ENCODE data around the gene HAPSTR1. TPM values are rescaled to one million over a fixed set of nuclear protein-coding genes. Genes with fewer than 3 reads are reported as not detected.

The HAPSTR1 gene
- total and polyA plus RNA-seq, 2 of the 13 experiments (the other 11 are each of a cell fraction or from before 2014, with no cell fraction given): 25.2 to 83.2 TPM

DNA sequence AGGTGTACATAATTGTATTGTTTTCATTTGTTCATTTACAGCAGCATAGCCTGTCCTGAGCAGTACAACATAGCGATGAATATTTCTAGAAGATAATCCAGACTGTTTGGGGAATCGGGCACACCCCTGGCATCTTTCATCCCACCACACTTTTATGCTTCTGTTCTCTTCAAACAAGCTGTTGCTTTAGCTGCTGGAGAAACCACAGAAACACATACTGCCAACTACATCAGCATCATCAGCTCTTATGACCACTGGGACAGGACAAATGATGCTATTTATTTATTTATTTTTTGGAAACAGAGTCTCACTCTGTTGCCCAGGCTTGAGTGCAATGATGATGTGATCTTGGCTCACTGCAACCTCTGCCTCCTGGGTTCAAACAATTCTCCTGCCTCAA lies 22.6 kb upstream of the HAPSTR1 start:
- no peak for ATAC-seq

DNA sequence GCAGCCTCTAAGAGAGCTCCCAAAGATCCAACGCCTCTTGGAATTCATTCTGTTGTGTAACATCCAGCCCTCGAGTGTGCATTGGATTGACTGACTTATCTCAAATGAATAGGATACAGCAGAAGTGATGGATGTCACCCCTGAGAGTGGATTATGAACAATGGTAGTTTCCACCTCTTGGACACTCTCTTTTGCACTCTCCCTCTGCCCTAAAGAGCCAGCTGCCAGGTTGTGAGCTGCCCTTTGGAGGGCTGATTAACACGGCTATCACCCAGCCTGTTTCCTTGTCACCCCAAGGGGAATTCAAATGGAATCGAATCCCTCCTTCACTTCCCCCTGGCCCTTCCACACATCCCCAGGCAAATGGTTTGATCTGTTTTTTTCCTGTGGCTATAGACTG lies 21.2 kb upstream of the HAPSTR1 start:
- WGBS (ENCODE audit: low lambda C conversion rate): 30% methylated on average over 4 of the region's 4 CpGs
- in situ Hi-C loops (cut with HindIII; ENCODE audit: extremely low pct_ligation_motif_present, low pct_unique_long_range_greater_than_20kb): no loop called here
- FAIRE-seq: no peak
- TF ChIP-seq, protein P1, sequence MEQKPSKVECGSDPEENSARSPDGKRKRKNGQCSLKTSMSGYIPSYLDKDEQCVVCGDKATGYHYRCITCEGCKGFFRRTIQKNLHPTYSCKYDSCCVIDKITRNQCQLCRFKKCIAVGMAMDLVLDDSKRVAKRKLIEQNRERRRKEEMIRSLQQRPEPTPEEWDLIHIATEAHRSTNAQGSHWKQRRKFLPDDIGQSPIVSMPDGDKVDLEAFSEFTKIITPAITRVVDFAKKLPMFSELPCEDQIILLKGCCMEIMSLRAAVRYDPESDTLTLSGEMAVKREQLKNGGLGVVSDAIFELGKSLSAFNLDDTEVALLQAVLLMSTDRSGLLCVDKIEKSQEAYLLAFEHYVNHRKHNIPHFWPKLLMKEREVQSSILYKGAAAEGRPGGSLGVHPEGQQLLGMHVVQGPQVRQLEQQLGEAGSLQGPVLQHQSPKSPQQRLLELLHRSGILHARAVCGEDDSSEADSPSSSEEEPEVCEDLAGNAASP (CRISPR knock-in tag; IDR thresholded peaks at IDR 0.05; ENCODE audit: borderline replicate concordance): no peak
- TF ChIP-seq MIER2 (CRISPR knock-in tag; IDR thresholded peaks at IDR 0.05) (no peak), RXRB (CRISPR knock-in tag; IDR thresholded peaks at IDR 0.05; ENCODE audit: borderline replicate concordance) (no peak), SRSF1 (optimal IDR thresholded peaks at IDR 0.05; ENCODE audit: low read depth, low read length) (no peak), ZNF468 (CRISPR knock-in tag; IDR thresholded peaks at IDR 0.05) (no peak), REL (CRISPR knock-in tag; conservative IDR thresholded peaks at IDR 0.05) (no peak)
- TF ChIP-seq, protein P2, sequence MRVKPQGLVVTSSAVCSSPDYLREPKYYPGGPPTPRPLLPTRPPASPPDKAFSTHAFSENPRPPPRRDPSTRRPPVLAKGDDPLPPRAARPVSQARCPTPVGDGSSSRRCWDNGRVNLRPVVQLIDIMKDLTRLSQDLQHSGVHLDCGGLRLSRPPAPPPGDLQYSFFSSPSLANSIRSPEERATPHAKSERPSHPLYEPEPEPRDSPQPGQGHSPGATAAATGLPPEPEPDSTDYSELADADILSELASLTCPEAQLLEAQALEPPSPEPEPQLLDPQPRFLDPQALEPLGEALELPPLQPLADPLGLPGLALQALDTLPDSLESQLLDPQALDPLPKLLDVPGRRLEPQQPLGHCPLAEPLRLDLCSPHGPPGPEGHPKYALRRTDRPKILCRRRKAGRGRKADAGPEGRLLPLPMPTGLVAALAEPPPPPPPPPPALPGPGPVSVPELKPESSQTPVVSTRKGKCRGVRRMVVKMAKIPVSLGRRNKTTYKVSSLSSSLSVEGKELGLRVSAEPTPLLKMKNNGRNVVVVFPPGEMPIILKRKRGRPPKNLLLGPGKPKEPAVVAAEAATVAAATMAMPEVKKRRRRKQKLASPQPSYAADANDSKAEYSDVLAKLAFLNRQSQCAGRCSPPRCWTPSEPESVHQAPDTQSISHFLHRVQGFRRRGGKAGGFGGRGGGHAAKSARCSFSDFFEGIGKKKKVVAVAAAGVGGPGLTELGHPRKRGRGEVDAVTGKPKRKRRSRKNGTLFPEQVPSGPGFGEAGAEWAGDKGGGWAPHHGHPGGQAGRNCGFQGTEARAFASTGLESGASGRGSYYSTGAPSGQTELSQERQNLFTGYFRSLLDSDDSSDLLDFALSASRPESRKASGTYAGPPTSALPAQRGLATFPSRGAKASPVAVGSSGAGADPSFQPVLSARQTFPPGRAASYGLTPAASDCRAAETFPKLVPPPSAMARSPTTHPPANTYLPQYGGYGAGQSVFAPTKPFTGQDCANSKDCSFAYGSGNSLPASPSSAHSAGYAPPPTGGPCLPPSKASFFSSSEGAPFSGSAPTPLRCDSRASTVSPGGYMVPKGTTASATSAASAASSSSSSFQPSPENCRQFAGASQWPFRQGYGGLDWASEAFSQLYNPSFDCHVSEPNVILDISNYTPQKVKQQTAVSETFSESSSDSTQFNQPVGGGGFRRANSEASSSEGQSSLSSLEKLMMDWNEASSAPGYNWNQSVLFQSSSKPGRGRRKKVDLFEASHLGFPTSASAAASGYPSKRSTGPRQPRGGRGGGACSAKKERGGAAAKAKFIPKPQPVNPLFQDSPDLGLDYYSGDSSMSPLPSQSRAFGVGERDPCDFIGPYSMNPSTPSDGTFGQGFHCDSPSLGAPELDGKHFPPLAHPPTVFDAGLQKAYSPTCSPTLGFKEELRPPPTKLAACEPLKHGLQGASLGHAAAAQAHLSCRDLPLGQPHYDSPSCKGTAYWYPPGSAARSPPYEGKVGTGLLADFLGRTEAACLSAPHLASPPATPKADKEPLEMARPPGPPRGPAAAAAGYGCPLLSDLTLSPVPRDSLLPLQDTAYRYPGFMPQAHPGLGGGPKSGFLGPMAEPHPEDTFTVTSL (CRISPR knock-in tag; IDR thresholded peaks at IDR 0.05; ENCODE audit: borderline replicate concordance): no peak
- TF ChIP-seq, protein P3, sequence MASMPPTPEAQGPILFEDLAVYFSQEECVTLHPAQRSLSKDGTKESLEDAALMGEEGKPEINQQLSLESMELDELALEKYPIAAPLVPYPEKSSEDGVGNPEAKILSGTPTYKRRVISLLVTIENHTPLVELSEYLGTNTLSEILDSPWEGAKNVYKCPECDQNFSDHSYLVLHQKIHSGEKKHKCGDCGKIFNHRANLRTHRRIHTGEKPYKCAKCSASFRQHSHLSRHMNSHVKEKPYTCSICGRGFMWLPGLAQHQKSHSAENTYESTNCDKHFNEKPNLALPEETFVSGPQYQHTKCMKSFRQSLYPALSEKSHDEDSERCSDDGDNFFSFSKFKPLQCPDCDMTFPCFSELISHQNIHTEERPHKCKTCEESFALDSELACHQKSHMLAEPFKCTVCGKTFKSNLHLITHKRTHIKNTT (CRISPR knock-in tag; IDR thresholded peaks at IDR 0.05): no peak

More for the DNA sequence above, 22.6 kb upstream of the HAPSTR1 start:
- FAIRE-seq (no peak), DNase-seq (ENCODE audit: low spot score) (no peak)
- H3K9ac ChIP-seq (ENCODE audit: insufficient read depth, low read depth, low read length): no peak overlapping the region
- H2AFZ ChIP-seq (ENCODE audit: low read length): no peak overlapping the region
- intact Hi-C loops (cut with micrococcal nuclease; ENCODE audit: unreplicated experiment): no loop called here
- no peaks in the 10 kb centered on the region for H4K20me1 ChIP-seq (ENCODE audit: insufficient read depth, low read length)
- H3K4me3 ChIP-seq (replicated peaks in 1 of 3; ENCODE audit: insufficient read depth in 1 of 3, low read depth in 2 of 3, low read length in 3 of 3): no peak overlapping the region
- BruUV-seq (replicated peaks): no TSS peak
- H3K9me3 ChIP-seq (ENCODE audit: low read length): no peaks in the 10 kb centered on the region
- WGBS (ENCODE audit: low lambda C conversion rate): 84% methylated on average over 2 of the region's 2 CpGs
- in situ Hi-C loops (cut with HindIII; ENCODE audit: extremely low pct_ligation_motif_present, low pct_unique_long_range_greater_than_20kb): no loop called here
- POLR2A ChIA-PET: no interaction called here
- H3K4me1 ChIP-seq (ENCODE audit: insufficient read depth, low read length): peaks cover 10% of the 10 kb centered on the region
- H3K36me3 ChIP-seq (replicated peaks in 1 of 2; ENCODE audit: control insufficient read depth in 1 of 2, insufficient read depth in 2 of 2, low read length in 2 of 2): no peaks in the 10 kb centered on the region
- CTCF ChIA-PET (ENCODE audit: low intra/inter-chr PET ratio, low total read pairs): no interaction called here
- H3K27ac ChIP-seq (ENCODE audit: extremely low read length, insufficient read depth, low read length): no peak overlapping the region
- no peaks in the 10 kb centered on the region for H3K79me2 ChIP-seq (ENCODE audit: insufficient read depth, low read length)
- H3K27me3 ChIP-seq (ENCODE audit: control insufficient read depth in 1 of 2, insufficient read depth in 2 of 2, low read length in 2 of 2): no peaks in the 10 kb centered on the region
- no peak overlapping the region for H3K4me2 ChIP-seq (ENCODE audit: low read depth, low read length)
- no peak for TF ChIP-seq TSC22D2 (CRISPR knock-in tag; IDR thresholded peaks at IDR 0.05; ENCODE audit: borderline replicate concordance)
- no peak for TF ChIP-seq FOXK2 (IDR thresholded peaks at IDR 0.05)
- TF ChIP-seq NCOA1 (CRISPR knock-in tag; IDR thresholded peaks at IDR 0.05): no peak
- no peak for TF ChIP-seq ZNF850 (CRISPR knock-in tag; conservative IDR thresholded peaks at IDR 0.05)
- no peak for TF ChIP-seq TCF7L2 (IDR thresholded peaks at IDR 0.05; ENCODE audit: low read depth, low read length)
- no peak for TF ChIP-seq SOX13 (IDR thresholded peaks at IDR 0.05)
- no peak for TF ChIP-seq SOX13 (CRISPR knock-in tag; conservative IDR thresholded peaks at IDR 0.05 in 1 of 2, IDR thresholded peaks at IDR 0.05 in 1 of 2)

More for the DNA sequence above, 21.2 kb upstream of the HAPSTR1 start:
- DNase-seq (ENCODE audit: low spot score) (no peak), ATAC-seq (no peak)
- no peak overlapping the region for H3K27ac ChIP-seq (ENCODE audit: extremely low read length, insufficient read depth, low read length)
- H4K20me1 ChIP-seq (ENCODE audit: insufficient read depth, low read length): no peaks in the 10 kb centered on the region
- POLR2A ChIA-PET: interaction anchor here (2.0 kb wide), 1 partner anchor 21 kb away, joined by 6 read pairs; the partner anchor contains the start of gene HAPSTR1
- intact Hi-C loops (cut with micrococcal nuclease; ENCODE audit: unreplicated experiment): no loop called here
- H3K79me2 ChIP-seq (ENCODE audit: insufficient read depth, low read length): no peaks in the 10 kb centered on the region
- no peak overlapping the region for H3K4me3 ChIP-seq (replicated peaks in 1 of 3; ENCODE audit: insufficient read depth in 1 of 3, low read depth in 2 of 3, low read length in 3 of 3)
- no peaks in the 10 kb centered on the region for H3K9me3 ChIP-seq (ENCODE audit: low read length)
- CTCF ChIA-PET (ENCODE audit: low intra/inter-chr PET ratio, low total read pairs): no interaction called here
- H2AFZ ChIP-seq (ENCODE audit: low read length): no peak overlapping the region
- no TSS peak for BruUV-seq (replicated peaks)
- no peaks in the 10 kb centered on the region for H3K36me3 ChIP-seq (replicated peaks in 1 of 2; ENCODE audit: control insufficient read depth in 1 of 2, insufficient read depth in 2 of 2, low read length in 2 of 2)
- H3K4me1 ChIP-seq (ENCODE audit: insufficient read depth, low read length): peaks cover 10% of the 10 kb centered on the region
- H3K27me3 ChIP-seq (ENCODE audit: control insufficient read depth in 1 of 2, insufficient read depth in 2 of 2, low read length in 2 of 2): no peaks in the 10 kb centered on the region
- H3K9ac ChIP-seq (ENCODE audit: insufficient read depth, low read depth, low read length): no peak overlapping the region
- H3K4me2 ChIP-seq (ENCODE audit: low read depth, low read length): no peak overlapping the region
